ENCODE results near the gene IGSF9. TPM values are rescaled to one million over a fixed set of nuclear protein-coding genes. Genes with fewer than 3 reads are reported as not detected.

Gene IGSF9
- total and polyA plus RNA-seq, 2 experiments from 2014 or later = 10.3 to 27.6 TPM

- no peaks in the 10 kb centered on the region for H3K9me3 Mint-ChIP-seq
- no peaks in the 10 kb centered on the region for H3K36me3 Mint-ChIP-seq (ENCODE audit: low read depth)
Observed at GRCh38 chr1:159949981-159950381, 4.6 kb upstream of the IGSF9 start.

More at GRCh38 chr1:159949981-159950381, 4.6 kb upstream of the IGSF9 start:
- Histone ChIP-seq H3K4me2 (no peak overlapping the region), H3K27ac (ENCODE audit: low read depth) (no peak overlapping the region), H3K4me3 (no peak overlapping the region), H4K20me1 (replicated peaks; ENCODE audit: insufficient read depth) (no peaks in the 10 kb centered on the region), H3K79me2 (replicated peaks; ENCODE audit: insufficient read depth) (0 out of 2 replicates have a peak, but pooled peaks cover under 1% of the 10 kb centered on the region), H3K36me3 (ENCODE audit: insufficient read depth) (no peaks in the 10 kb centered on the region), H3F3A (replicated peaks; ENCODE audit: low read depth) (no peaks in the 10 kb centered on the region), H3K9me2 (ENCODE audit: insufficient read depth) (peaks cover 11% of the 10 kb centered on the region), H3K27me3 (ENCODE audit: insufficient read depth) (no peaks in the 10 kb centered on the region), H3K4me1 (ENCODE audit: insufficient read depth) (peaks cover 8% of the 10 kb centered on the region), H2AFZ (no peak overlapping the region)
- Mint-ChIP-seq H3K27ac (no peak overlapping the region), H3K4me1 (peaks cover 10% of the 10 kb centered on the region), H3K27me3 (ENCODE audit: insufficient read depth, low read depth, poor library complexity) (peaks cover 9% of the 10 kb centered on the region), H3K4me3 (no peak overlapping the region)
- ATAC-seq (no peak), DNase-seq (ENCODE audit: low spot score) (no peak)
- TF ChIP-seq CTCF (conservative IDR thresholded peaks at IDR 0.05; ENCODE audit: low read depth in 2 of 2) (no peak), JUNB (IDR thresholded peaks at IDR 0.05; ENCODE audit: unreplicated experiment) (no peak), ETS1 (IDR thresholded peaks at IDR 0.05) (no peak), STAT1 (IDR thresholded peaks at IDR 0.05; ENCODE audit: unreplicated experiment) (no peak), EZH2 (IDR thresholded peaks at IDR 0.05; ENCODE audit: low read depth, unreplicated experiment) (no peak), EZH2phosphoT487 (IDR thresholded peaks at IDR 0.05; ENCODE audit: unreplicated experiment) (no peak), REST (IDR thresholded peaks at IDR 0.05; ENCODE audit: unreplicated experiment) (no peak), CREB1 (CRISPR knock-in tag; IDR thresholded peaks at IDR 0.05; ENCODE audit: low read depth) (no peak), ZNF462 (CRISPR knock-in tag; IDR thresholded peaks at IDR 0.05) (no peak), ZNF114 (CRISPR knock-in tag; IDR thresholded peaks at IDR 0.05) (no peak), POLR2AphosphoS5 (IDR thresholded peaks at IDR 0.05; ENCODE audit: low read depth) (no peak)
